GM12874 (cell line): Measurements from ENCODE around the gene PPM1G.

Source experiments
- CTCF ChIP-seq: IDR thresholded peaks from 2 replicates; pipeline ENCODE4 v1.5.1; 2011; ENCODE audit warnings: low read depth, mild to moderate bottlenecking, control low read depth, low read length, moderate library complexity; ENCODE audit not compliant: insufficient read depth

The PPM1G gene

GRCh38 chr2:27381577-27382181, 27.7 kb downstream of the PPM1G start:
- TF ChIP-seq CTCF, result no peak

- TF ChIP-seq CTCF, result no peak
Measured at GRCh38 chr2:27380626-27381545, 28.5 kb downstream of the PPM1G start, which contains the start of gene ZNF513. Gene ZNF513 (minus strand): TSS chr2:27380734. CDS start chr2:27380526, 208 bp downstream.

- TF ChIP-seq CTCF, result no peak
Measured at GRCh38 chr2:27379836-27380625, 29.4 kb downstream of the PPM1G start.

- no peak for TF ChIP-seq CTCF
Measured at GRCh38 chr2:27379383-27379835, 30.0 kb downstream of the PPM1G start.

- TF ChIP-seq CTCF, result no peak
Measured at GRCh38 chr2:27378809-27379290, 30.5 kb downstream of the PPM1G start.

GRCh38 chr2:27378096-27378808, 31.1 kb downstream of the PPM1G start:
- TF ChIP-seq CTCF, result peak; percentile 10; the same call in 1 of the 2 replicates
